Measurements from ENCODE around the gene TUFM.
A peak's percentile ranks its signal among the peaks of the same experiment; 100 is the strongest.

Gene TUFM

DNA sequence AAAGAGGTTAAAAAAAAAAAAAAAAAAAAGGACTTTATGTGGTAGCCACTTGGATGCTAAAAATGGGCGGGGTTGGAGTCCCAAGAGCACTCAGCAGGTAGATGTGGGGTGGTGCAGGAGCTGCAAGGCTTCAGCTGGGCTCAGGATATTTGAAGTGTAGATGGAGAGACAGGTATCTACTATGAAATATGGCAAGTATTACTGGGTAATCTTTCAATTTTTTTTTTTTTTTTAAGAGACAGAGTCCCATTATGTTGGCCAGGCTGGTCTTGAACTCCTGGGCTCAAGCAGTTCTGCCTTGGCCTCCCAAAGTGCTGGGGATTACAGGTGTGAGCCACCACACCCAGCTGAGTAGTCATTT is 7.6 kb downstream of the TUFM start:
- TF ChIP-seq ZFX (IDR thresholded peaks at IDR 0.05; ENCODE audit: borderline replicate concordance): no peak
- TF ChIP-seq, protein P1, sequence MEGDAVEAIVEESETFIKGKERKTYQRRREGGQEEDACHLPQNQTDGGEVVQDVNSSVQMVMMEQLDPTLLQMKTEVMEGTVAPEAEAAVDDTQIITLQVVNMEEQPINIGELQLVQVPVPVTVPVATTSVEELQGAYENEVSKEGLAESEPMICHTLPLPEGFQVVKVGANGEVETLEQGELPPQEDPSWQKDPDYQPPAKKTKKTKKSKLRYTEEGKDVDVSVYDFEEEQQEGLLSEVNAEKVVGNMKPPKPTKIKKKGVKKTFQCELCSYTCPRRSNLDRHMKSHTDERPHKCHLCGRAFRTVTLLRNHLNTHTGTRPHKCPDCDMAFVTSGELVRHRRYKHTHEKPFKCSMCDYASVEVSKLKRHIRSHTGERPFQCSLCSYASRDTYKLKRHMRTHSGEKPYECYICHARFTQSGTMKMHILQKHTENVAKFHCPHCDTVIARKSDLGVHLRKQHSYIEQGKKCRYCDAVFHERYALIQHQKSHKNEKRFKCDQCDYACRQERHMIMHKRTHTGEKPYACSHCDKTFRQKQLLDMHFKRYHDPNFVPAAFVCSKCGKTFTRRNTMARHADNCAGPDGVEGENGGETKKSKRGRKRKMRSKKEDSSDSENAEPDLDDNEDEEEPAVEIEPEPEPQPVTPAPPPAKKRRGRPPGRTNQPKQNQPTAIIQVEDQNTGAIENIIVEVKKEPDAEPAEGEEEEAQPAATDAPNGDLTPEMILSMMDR (IDR thresholded peaks at IDR 0.05): no peak
- H3K27ac ChIP-seq: 0 out of 2 replicates have a peak overlapping the region, but pooled peaks have one; percentile 38

GRCh38 chr16:28837672-28838557 is 8.2 kb downstream of the TUFM start:
- no peak for TF ChIP-seq ZFX (IDR thresholded peaks at IDR 0.05; ENCODE audit: borderline replicate concordance)
- TF ChIP-seq, protein P1 (IDR thresholded peaks at IDR 0.05): no peak
- H3K27ac ChIP-seq: no peak overlapping the region

GRCh38 chr16:28836761-28837064 is 9.4 kb downstream of the TUFM start:
- H3K27ac ChIP-seq: no peak overlapping the region
- no peak for TF ChIP-seq ZFX (IDR thresholded peaks at IDR 0.05; ENCODE audit: borderline replicate concordance)
- TF ChIP-seq, protein P1 (IDR thresholded peaks at IDR 0.05): no peak

DNA sequence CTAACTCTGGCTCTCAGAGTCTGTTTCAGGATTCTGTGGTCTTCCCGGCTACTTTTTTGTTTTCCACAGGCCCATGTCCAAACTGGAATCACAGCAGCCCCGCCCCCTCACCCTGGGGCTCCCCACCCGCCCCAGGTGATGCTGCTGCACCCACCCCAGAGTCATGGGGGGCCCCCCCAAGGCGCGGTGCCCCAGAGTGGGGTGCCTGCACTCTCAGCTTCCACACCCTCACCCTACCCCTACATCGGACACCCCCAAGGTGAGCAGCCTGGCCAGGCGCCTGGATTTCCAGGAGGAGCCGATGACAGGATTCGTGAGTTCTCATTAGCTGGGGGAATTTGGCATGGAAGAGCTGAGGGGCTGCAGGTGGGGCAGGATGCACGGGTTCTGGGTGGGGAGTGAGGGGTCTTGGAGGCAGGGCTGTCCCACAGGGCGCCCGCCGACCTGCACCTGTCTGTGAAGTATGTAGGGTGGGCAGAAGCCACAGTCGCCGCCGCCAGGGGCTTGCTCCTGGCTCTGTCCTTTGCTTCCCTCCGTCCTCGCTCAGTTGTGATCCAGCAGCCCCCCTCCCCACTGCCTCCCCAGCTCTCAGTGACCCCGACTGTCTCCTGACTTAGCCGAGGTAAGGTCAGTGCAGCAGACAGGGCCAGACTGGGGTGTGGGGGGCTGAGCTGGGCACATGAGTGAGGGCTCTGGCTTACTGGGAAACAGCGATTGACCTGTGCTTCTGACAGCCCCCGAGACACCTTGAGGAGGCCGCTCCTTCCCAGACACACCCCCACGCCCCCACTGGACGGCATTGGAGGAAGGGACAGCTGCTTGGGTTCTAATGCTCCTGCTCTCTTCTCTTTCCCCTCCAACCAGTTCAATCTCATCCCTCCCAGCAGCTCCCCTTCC is 10.0 kb downstream of the TUFM start:
- H3K27ac ChIP-seq: no peak overlapping the region
- TF ChIP-seq, protein P1 (IDR thresholded peaks at IDR 0.05): no peak
- TF ChIP-seq ZFX (IDR thresholded peaks at IDR 0.05; ENCODE audit: borderline replicate concordance): no peak

DNA sequence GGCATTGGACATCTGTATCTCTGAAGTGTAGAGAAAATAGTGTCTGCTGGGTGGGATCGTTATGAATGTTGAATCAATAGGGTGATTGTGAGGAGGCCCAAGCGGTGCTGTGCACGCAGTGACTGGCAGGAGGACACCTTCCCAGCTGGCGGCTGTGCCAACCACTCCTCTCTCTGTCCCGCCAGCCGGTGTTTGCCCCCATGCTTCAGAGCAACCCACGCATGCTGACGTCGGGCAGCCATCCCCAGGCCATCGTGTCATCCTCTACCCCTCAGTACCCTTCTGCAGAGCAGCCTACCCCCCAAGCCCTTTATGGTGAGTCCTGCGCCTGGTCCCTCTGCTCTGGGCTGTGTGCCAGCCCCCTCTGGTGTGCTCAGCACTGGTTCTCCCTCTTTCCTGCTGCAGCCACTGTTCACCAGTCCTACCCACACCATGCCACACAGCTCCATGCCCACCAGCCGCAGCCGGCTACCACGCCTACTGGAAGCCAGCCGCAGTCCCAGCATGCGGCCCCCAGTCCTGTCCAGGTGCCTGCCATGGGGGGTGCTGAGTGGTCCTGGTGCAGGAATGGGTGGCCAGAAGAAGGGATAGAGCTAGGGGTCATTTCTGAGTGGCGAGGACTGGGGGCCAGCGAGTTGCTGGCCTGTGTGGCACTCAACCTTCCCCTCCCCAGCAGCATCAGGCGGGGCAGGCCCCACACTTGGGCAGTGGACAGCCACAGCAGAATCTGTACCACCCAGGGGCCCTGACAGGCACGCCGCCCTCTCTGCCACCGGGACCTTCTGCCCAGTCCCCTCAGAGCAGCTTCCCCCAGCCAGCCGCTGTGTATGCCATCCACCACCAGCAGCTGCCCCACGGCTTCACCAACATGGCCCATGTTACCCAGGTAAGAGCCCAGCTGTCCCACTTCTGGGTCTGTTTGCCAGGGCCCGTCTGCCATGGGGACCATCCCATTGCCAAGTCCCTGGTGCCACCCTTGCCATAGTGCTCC is 11.0 kb downstream of the TUFM start:
- TF ChIP-seq, protein P1 (IDR thresholded peaks at IDR 0.05): no peak
- TF ChIP-seq ZFX (IDR thresholded peaks at IDR 0.05; ENCODE audit: borderline replicate concordance): no peak
- no peak overlapping the region for H3K27ac ChIP-seq

GRCh38 chr16:28834349-28834748 is 11.8 kb downstream of the TUFM start:
- H3K27ac ChIP-seq: no peak overlapping the region
- TF ChIP-seq, protein P1 (IDR thresholded peaks at IDR 0.05): no peak
- no peak for TF ChIP-seq ZFX (IDR thresholded peaks at IDR 0.05; ENCODE audit: borderline replicate concordance)

All from 22Rv1 (cell line).